ENCODE data around the gene ENOX1.

Gene ENOX1

GRCh38 chr13:43369319-43369718 is 417.5 kb downstream of the ENOX1 start:
- no peak for DNase-seq (ENCODE audit: extremely low spot score)
- TF ChIP-seq BHLHE40 (IDR thresholded peaks at IDR 0.05; ENCODE audit: borderline replicate concordance) (no peak), ELF4 (IDR thresholded peaks at IDR 0.05) (no peak), FOXK2 (IDR thresholded peaks at IDR 0.05) (no peak), FOXA1 (IDR thresholded peaks at IDR 0.05) (no peak), HDGF (IDR thresholded peaks at IDR 0.05; ENCODE audit: borderline replicate concordance) (no peak), CTBP1 (IDR thresholded peaks at IDR 0.05; ENCODE audit: borderline replicate concordance) (no peak)
- CTCF ChIA-PET, result no interaction called here
- POLR2A ChIA-PET, result no interaction called here

- TF ChIP-seq SUZ12 (IDR thresholded peaks at IDR 0.05) (no peak), ELF4 (IDR thresholded peaks at IDR 0.05) (no peak), L3MBTL2 (conservative IDR thresholded peaks at IDR 0.05) (no peak), NFRKB (IDR thresholded peaks at IDR 0.05) (no peak), ZNF384 (IDR thresholded peaks at IDR 0.05) (no peak), ARNT (IDR thresholded peaks at IDR 0.05) (no peak), FOXM1 (IDR thresholded peaks at IDR 0.05; ENCODE audit: borderline replicate concordance) (no peak), FOXK2 (IDR thresholded peaks at IDR 0.05) (no peak), SP1 (IDR thresholded peaks at IDR 0.05) (no peak), BHLHE40 (IDR thresholded peaks at IDR 0.05; ENCODE audit: borderline replicate concordance) (no peak), TARDBP (IDR thresholded peaks at IDR 0.05) (no peak), FOXA1 (IDR thresholded peaks at IDR 0.05) (no peak), PKNOX1 (IDR thresholded peaks at IDR 0.05) (no peak), HDGF (IDR thresholded peaks at IDR 0.05; ENCODE audit: borderline replicate concordance) (no peak), LEF1 (IDR thresholded peaks at IDR 0.05; ENCODE audit: borderline replicate concordance) (no peak), CTBP1 (IDR thresholded peaks at IDR 0.05; ENCODE audit: borderline replicate concordance) (no peak)
- DNase-seq (ENCODE audit: extremely low spot score), result no peak
- POLR2A ChIA-PET, result no interaction called here
- CTCF ChIA-PET, result no interaction called here
Observed at GRCh38 chr13:43368003-43368402, 418.8 kb downstream of the ENOX1 start.

DNA sequence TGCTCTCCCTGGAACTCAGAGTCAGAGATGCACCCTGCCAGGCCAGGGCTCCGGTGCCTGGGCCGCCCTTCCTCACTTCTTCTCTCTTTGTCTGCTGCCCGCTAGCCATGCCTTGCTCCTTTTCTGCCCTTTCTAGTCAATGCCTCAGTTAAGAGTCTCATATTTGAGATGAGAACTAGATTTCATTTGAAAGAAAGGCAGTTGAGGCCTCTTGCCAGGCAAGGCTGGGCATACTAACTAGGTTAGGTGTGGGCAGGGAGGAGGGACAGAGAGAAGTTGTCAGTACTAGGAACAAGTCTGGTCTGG is 421.8 kb downstream of the ENOX1 start:
- no peak for DNase-seq (ENCODE audit: extremely low spot score)
- ChIA-PET CTCF (no interaction called here), POLR2A (no interaction called here)
- TF ChIP-seq NFRKB (IDR thresholded peaks at IDR 0.05) (no peak), BHLHE40 (IDR thresholded peaks at IDR 0.05; ENCODE audit: borderline replicate concordance) (no peak), CTBP1 (IDR thresholded peaks at IDR 0.05; ENCODE audit: borderline replicate concordance) (no peak), PKNOX1 (IDR thresholded peaks at IDR 0.05) (no peak), LEF1 (IDR thresholded peaks at IDR 0.05; ENCODE audit: borderline replicate concordance) (no peak), FOXK2 (IDR thresholded peaks at IDR 0.05) (no peak), SUZ12 (IDR thresholded peaks at IDR 0.05) (no peak), SP1 (IDR thresholded peaks at IDR 0.05) (no peak), HDGF (IDR thresholded peaks at IDR 0.05; ENCODE audit: borderline replicate concordance) (no peak), TARDBP (IDR thresholded peaks at IDR 0.05) (no peak)

DNA sequence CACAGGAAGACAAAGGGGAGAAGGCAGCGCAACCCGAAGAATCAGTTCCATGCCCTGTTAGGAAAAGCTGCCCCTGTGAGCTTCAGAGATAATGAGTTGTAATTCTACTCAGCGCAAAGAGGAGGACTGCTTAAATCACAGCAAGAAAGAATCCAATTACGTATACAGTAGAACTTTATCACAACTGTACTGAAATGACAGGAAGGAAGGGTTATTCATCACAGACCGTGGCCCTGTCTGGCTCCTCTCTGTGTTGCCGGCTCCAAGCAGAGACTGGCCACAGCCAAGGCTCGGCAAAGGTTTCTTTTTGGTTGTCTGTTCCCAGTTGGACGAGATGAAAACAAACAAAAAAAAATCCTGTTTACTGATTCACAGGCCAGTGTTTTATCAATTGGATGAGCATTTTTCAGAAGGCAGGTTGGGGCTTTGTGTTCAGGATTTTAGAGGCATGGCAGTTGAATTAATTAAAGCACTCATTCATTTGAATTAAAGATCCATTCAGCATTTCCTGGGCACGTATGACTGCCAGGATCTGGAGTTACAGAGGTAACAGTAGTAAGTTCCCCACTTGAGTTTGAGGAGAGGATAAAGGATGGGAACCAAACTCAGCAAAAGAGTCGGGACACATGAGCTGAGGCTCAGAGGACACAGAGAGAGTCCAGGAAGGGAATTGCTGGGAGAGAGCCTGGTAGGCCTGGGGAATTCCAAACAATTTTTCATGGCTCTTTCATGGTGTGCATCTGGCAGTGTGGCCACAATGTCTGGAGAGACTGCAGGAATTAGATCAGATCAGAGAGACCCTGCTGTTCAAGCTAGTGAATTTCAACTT is 422.3 kb downstream of the ENOX1 start:
- ChIA-PET CTCF (no interaction called here), POLR2A (no interaction called here)
- TF ChIP-seq LEF1 (IDR thresholded peaks at IDR 0.05; ENCODE audit: borderline replicate concordance), result no peak
- no peak for TF ChIP-seq SP1 (IDR thresholded peaks at IDR 0.05)
- TF ChIP-seq TARDBP (IDR thresholded peaks at IDR 0.05), result no peak
- no peak for TF ChIP-seq CTBP1 (IDR thresholded peaks at IDR 0.05; ENCODE audit: borderline replicate concordance)
- TF ChIP-seq PKNOX1 (IDR thresholded peaks at IDR 0.05), result no peak
- no peak for TF ChIP-seq HDGF (IDR thresholded peaks at IDR 0.05; ENCODE audit: borderline replicate concordance)
- TF ChIP-seq L3MBTL2 (conservative IDR thresholded peaks at IDR 0.05), result no peak
- no peak for TF ChIP-seq FOXM1 (IDR thresholded peaks at IDR 0.05; ENCODE audit: borderline replicate concordance)
- no peak for TF ChIP-seq ZNF384 (IDR thresholded peaks at IDR 0.05)
- no peak for TF ChIP-seq ARNT (IDR thresholded peaks at IDR 0.05)
- no peak for TF ChIP-seq ELF4 (IDR thresholded peaks at IDR 0.05)
- no peak for TF ChIP-seq SUZ12 (IDR thresholded peaks at IDR 0.05)
- TF ChIP-seq FOXA1 (IDR thresholded peaks at IDR 0.05), result no peak
- no peak for TF ChIP-seq NFRKB (IDR thresholded peaks at IDR 0.05)
- no peak for TF ChIP-seq BHLHE40 (IDR thresholded peaks at IDR 0.05; ENCODE audit: borderline replicate concordance)
- DNase-seq (ENCODE audit: extremely low spot score), result no peak

DNA sequence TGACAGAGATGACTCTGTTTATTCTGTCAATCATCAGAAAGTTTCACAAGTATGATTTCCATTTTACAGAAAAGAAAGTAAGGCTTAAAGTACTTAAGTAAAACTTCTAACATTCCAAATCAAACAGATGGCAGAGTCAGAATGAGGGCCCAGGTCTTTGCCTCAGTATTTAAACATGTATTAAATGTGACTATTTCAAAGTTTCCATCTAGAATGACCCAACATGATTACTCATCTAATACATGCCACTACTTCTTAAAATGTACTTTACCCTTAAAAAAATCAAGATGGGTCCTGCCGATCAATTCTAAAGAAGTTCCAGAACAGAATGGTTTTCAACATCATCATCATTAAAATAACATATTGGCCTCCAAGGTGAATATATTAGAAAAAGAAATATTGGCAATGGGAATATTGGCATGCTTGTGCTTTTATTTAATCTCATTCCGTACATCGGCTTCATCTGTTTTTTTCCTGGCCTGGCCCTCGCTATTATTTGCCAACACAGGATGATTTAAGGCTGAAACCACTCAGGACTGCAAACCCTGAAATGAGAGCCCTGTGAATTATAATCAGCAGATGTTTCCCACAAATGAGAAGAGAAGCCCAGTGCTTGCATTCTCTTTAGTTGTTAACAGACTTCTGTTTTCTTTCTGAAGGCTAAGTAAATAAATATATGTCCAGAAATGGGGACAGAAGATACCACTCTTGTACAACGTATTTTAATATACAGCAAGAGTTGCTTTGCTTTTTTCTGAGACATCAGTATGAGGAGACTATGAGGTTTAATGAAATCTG is 423.4 kb downstream of the ENOX1 start:
- TF ChIP-seq ZNF384 (IDR thresholded peaks at IDR 0.05) (no peak), BHLHE40 (IDR thresholded peaks at IDR 0.05; ENCODE audit: borderline replicate concordance) (no peak), LEF1 (IDR thresholded peaks at IDR 0.05; ENCODE audit: borderline replicate concordance) (no peak), TARDBP (IDR thresholded peaks at IDR 0.05) (no peak), FOXM1 (IDR thresholded peaks at IDR 0.05; ENCODE audit: borderline replicate concordance) (no peak), ELF4 (IDR thresholded peaks at IDR 0.05) (no peak), HDGF (IDR thresholded peaks at IDR 0.05; ENCODE audit: borderline replicate concordance) (no peak), CTBP1 (IDR thresholded peaks at IDR 0.05; ENCODE audit: borderline replicate concordance) (no peak), SUZ12 (IDR thresholded peaks at IDR 0.05) (no peak), L3MBTL2 (conservative IDR thresholded peaks at IDR 0.05) (no peak), FOXA1 (IDR thresholded peaks at IDR 0.05) (no peak), FOXK2 (IDR thresholded peaks at IDR 0.05) (no peak), SP1 (IDR thresholded peaks at IDR 0.05) (no peak), PKNOX1 (IDR thresholded peaks at IDR 0.05) (no peak), ARNT (IDR thresholded peaks at IDR 0.05) (no peak)
- ChIA-PET CTCF (no interaction called here), POLR2A (no interaction called here)
- DNase-seq (ENCODE audit: extremely low spot score), result no peak
